Vagina (tissue), 2 donors: ENCODE results near the gene VPS41. TPM values are rescaled to one million over a fixed set of nuclear protein-coding genes. Genes with fewer than 3 reads are reported as not detected.

Experiments
- DNase-seq, 2 donors: peaks; one replicate each; pipeline ENCODE4 v3.0.0-alpha.2; 2017; ENCODE audit errors: extremely low spot score in 2 of 2
- H3K27ac ChIP-seq: fragments of 200-600 bp; sonication (generic); one replicate; pipeline ENCODE4 v1.5.1; 2019
- H3K27me3 ChIP-seq: fragments of 200-600 bp; sonication (generic); one replicate; pipeline ENCODE4 v1.5.1; 2019
- H3K36me3 ChIP-seq, 2 donors: fragments of 200-600 bp; sonication (generic); one replicate each; pipeline ENCODE4 v1.5.1; 2017 to 2019
- H3K4me1 ChIP-seq: fragments of 200-600 bp; sonication (generic); one replicate; pipeline ENCODE4 v1.5.1; 2019
- H3K4me3 ChIP-seq, 2 donors: fragments of 200-600 bp; sonication (generic); 1 replicate in 1 of 2; 2 replicates in 1 of 2; pipeline ENCODE4 v1.5.1; 2016 to 2019
- H3K9me3 ChIP-seq: fragments of 200-600 bp; sonication (generic); one replicate; pipeline ENCODE4 v1.5.1; 2019
- POLR2A ChIP-seq, 2 donors: fragments of 450-650 bp; IDR thresholded peaks; one replicate each; pipeline ENCODE4 v1.6.1; 2017; ENCODE audit warnings: antibody characterized with exemption in 2 of 2, mild to moderate bottlenecking in 2 of 2, moderate library complexity in 2 of 2
- POLR2AphosphoS5 ChIP-seq, 2 donors: sonication (generic); formaldehyde crosslinking; IDR thresholded peaks; one replicate each; pipeline ENCODE4 v1.9.0; 2017; ENCODE audit warnings: antibody characterized with exemption in 2 of 2, mild to moderate bottlenecking in 2 of 2, low read depth in 1 of 2; ENCODE audit not compliant: insufficient read depth in 1 of 2
- intact Hi-C: fragments of 100-400 bp; cut with DNase I; formaldehyde crosslinking; loops from one replicate; pipeline ENCODE4 v1.15.1; 2023
- total RNA-seq: library from RNA; depleted of rRNA; stranded (reverse); fragments of >200 nt; gene quantifications from one replicate; pipeline ENCODE4 v1.2.3, GENCODE V29; 2016
- TF ChIP-seq, protein P1 (sequence below), 3 experiments: fragments of 450-650 bp in 2 of 3; fragments of 200-600 bp in 1 of 3; sonication (generic) in 1 of 3; IDR thresholded peaks; one replicate each; pipeline ENCODE4 v1.5.1; 2017 to 2019; ENCODE audit warnings: antibody characterized with exemption in 3 of 3, mild to moderate bottlenecking in 2 of 3, moderate library complexity in 2 of 3

The VPS41 gene
- total RNA-seq, 1 donor from 2014 or later = 46.7 TPM

DNA sequence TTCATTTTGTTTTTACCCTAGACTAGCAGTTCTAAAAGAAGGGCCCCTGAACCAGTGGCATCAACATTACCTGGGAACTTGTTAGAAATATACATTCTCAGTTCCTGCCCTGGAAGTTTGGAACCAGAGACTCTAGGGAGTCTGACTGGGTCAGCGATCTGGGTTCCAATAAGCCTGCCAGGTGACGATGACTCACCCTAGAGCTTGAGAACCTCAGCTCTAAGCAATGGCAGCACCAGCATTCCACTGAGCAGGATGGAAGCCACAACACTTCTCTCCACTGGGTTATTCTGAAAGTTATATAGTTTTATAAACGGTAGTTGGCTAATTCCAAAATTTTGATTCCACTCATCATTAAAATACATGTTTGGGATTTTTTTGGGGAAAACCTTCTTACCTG is 180.8 kb downstream of the VPS41 start:
- Histone ChIP-seq H3K4me3 (no peak overlapping the region), H3K27me3 (no peaks in the 10 kb centered on the region), H3K9me3 (no peaks in the 10 kb centered on the region), H3K27ac (no peak overlapping the region), H3K4me1 (no peaks in the 10 kb centered on the region), H3K36me3 (peaks cover 0 to 23% of the 10 kb centered on the region in 2 donors)
- DNase-seq = no peak
- TF ChIP-seq POLR2A (IDR thresholded peaks at IDR 0.05) (no peak), POLR2AphosphoS5 (IDR thresholded peaks at IDR 0.05; ENCODE audit: insufficient read depth in 1 of 2, low read depth in 1 of 2) (no peak)
- TF ChIP-seq, protein P1, sequence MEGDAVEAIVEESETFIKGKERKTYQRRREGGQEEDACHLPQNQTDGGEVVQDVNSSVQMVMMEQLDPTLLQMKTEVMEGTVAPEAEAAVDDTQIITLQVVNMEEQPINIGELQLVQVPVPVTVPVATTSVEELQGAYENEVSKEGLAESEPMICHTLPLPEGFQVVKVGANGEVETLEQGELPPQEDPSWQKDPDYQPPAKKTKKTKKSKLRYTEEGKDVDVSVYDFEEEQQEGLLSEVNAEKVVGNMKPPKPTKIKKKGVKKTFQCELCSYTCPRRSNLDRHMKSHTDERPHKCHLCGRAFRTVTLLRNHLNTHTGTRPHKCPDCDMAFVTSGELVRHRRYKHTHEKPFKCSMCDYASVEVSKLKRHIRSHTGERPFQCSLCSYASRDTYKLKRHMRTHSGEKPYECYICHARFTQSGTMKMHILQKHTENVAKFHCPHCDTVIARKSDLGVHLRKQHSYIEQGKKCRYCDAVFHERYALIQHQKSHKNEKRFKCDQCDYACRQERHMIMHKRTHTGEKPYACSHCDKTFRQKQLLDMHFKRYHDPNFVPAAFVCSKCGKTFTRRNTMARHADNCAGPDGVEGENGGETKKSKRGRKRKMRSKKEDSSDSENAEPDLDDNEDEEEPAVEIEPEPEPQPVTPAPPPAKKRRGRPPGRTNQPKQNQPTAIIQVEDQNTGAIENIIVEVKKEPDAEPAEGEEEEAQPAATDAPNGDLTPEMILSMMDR (IDR thresholded peaks at IDR 0.05) = no peak
- intact Hi-C loops = loop anchor here (5.0 kb wide), 1 partner anchor 174 kb away; no protein-coding TSS in a partner anchor

DNA sequence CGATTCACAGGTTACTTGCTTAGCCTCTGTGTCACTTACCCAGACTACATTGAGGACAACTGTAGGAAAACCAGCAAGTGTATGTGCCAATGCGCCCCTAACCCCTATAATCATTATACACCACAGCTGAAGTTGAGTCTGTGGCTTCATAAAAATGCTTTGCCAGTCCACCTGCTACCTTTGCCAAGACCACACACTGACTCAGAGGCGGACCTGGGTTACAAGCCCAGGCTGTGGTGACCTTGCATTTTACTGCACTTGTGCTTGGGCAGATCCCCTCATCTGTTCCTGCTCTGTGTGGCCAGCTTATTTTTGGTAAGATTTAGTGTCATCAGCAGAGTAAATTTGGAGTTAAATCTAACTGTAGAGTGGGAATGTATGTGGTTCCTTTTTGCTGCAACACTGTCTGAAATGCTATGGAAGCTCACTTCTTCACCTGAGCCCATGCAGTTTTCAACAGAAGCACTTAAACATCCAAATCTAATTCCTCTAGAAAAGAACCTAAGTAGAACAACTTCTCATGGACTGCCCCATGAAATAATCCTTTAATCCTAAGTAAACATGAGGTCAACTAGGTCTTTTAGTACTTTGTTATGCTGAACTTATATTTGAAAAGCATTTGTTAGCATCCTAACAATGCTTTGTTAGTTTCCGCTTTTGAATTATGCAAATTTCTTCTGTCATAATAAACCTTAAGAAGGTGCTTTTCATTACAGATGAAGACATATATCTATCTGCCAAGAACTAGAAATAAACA is 181.6 kb downstream of the VPS41 start:
- Histone ChIP-seq H3K9me3 (no peaks in the 10 kb centered on the region), H3K4me3 (no peak overlapping the region), H3K4me1 (no peaks in the 10 kb centered on the region), H3K36me3 (peaks cover 0 to 23% of the 10 kb centered on the region in 2 donors), H3K27me3 (no peaks in the 10 kb centered on the region), H3K27ac (no peak overlapping the region)
- TF ChIP-seq, protein P1 (IDR thresholded peaks at IDR 0.05) = no peak
- TF ChIP-seq POLR2AphosphoS5 (IDR thresholded peaks at IDR 0.05; ENCODE audit: insufficient read depth in 1 of 2, low read depth in 1 of 2) = no peak
- TF ChIP-seq POLR2A (IDR thresholded peaks at IDR 0.05) = no peak
- intact Hi-C loops = loop anchor here (5.0 kb wide), 1 partner anchor 175 kb away; no protein-coding TSS in a partner anchor
- no peak for DNase-seq

GRCh38 chr7:38723327-38723726 is 185.7 kb downstream of the VPS41 start:
- H3K36me3 ChIP-seq = peaks cover 0 to 20% of the 10 kb centered on the region in 2 donors

DNA sequence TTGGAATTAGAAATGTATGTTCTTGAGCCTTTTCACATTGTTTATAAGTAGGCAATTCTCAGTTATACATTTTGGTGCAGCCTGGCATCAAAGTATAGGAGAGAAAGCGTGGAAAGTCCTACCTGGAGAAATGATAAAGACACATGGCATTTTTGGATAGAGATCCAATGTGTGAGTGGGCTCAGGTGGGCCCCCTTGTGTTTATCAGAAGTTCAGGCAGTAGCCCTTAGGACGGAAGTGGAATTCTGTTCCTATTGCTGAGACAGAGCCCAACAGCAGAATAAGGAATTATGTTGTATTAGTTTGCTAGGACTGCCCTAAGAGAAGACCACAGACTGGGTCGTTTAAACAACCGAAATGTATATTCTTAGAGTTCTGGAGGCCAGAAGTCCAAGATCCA is 192.6 kb downstream of the VPS41 start:
- intact Hi-C loops = no loop called here
- H3K27me3 ChIP-seq = no peaks in the 10 kb centered on the region
- no peak overlapping the region for H3K4me3 ChIP-seq
- H3K9me3 ChIP-seq = no peaks in the 10 kb centered on the region
- DNase-seq = no peak
- no peak overlapping the region for H3K27ac ChIP-seq
- no peaks in the 10 kb centered on the region for H3K36me3 ChIP-seq
- TF ChIP-seq, protein P1 (IDR thresholded peaks at IDR 0.05) = no peak
- TF ChIP-seq POLR2A (IDR thresholded peaks at IDR 0.05) (no peak), POLR2AphosphoS5 (IDR thresholded peaks at IDR 0.05; ENCODE audit: insufficient read depth in 1 of 2, low read depth in 1 of 2) (no peak)
- no peaks in the 10 kb centered on the region for H3K4me1 ChIP-seq

More at GRCh38 chr7:38723327-38723726, 185.7 kb downstream of the VPS41 start:
- H3K27me3 ChIP-seq = no peaks in the 10 kb centered on the region
- TF ChIP-seq POLR2A (IDR thresholded peaks at IDR 0.05) (no peak), POLR2AphosphoS5 (IDR thresholded peaks at IDR 0.05; ENCODE audit: insufficient read depth in 1 of 2, low read depth in 1 of 2) (no peak)
- TF ChIP-seq, protein P1 (IDR thresholded peaks at IDR 0.05) = no peak
- H3K27ac ChIP-seq = no peak overlapping the region
- no peaks in the 10 kb centered on the region for H3K9me3 ChIP-seq
- intact Hi-C loops = no loop called here
- no peak overlapping the region for H3K4me3 ChIP-seq
- H3K4me1 ChIP-seq = no peaks in the 10 kb centered on the region
- no peak for DNase-seq

GRCh38 chr7:38709123-38709522 is 199.9 kb downstream of the VPS41 start:
- no peak for TF ChIP-seq POLR2A (IDR thresholded peaks at IDR 0.05)
- TF ChIP-seq POLR2AphosphoS5 (IDR thresholded peaks at IDR 0.05; ENCODE audit: insufficient read depth in 1 of 2, low read depth in 1 of 2) = no peak
- TF ChIP-seq, protein P1 (IDR thresholded peaks at IDR 0.05) = no peak
- Histone ChIP-seq H3K36me3 (no peaks in the 10 kb centered on the region), H3K4me3 (no peak overlapping the region), H3K4me1 (no peaks in the 10 kb centered on the region), H3K27ac (no peak overlapping the region), H3K9me3 (no peaks in the 10 kb centered on the region), H3K27me3 (no peaks in the 10 kb centered on the region)
- intact Hi-C loops = no loop called here
- no peak for DNase-seq
